ENCODE measurements around the gene RAPGEF1.

The RAPGEF1 gene

DNA sequence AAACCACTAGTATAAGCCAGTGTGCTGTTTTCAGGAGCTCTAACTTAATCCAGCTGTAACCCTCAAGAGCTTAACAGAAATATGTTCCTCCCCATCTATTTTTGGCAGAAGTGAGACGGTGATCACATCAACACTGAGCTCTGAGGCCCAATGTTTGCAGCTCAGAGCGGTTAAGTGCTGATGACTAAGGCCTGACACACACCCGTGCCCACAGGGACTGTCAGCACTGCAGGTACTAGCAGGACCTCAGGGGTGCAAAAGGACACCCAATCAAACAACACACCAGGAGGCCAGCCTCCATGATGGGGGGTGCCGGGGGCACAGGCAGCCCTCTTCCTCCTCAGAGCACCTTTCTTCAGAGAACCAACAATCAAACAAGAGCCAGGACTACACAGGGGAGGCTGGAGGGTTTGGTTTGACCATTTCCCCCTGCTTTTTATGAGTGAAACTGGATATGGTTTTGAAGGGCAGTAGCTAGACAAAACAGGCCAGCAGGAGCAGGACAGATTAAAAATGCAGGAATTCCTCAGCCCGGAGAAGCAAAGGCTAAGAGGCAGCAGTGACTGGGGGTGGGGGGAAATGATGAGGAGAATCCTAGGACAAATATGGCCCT lies 61.3 kb downstream of the RAPGEF1 start:
- Histone ChIP-seq H3K4me2 (ENCODE audit: low read depth, low read length, poor library complexity, severe bottlenecking) (peak overlapping the region; percentile 86), H4K20me1 (ENCODE audit: low read depth, low read length) (no peaks in the 10 kb centered on the region; the same call in 1 of the 2 replicates), H2AFZ (ENCODE audit: low read depth, low read length, severe bottlenecking) (no peak overlapping the region), H3F3A (ENCODE audit: insufficient read depth) (peaks cover 26% of the 10 kb centered on the region), H3K27ac (ENCODE audit: low read depth, low read length) (peak overlapping the region; percentile 94), H3K4me3 (ENCODE audit: insufficient read depth, low read length, poor library complexity, severe bottlenecking) (no peak overlapping the region), H3K27me3 (ENCODE audit: low read length) (no peaks in the 10 kb centered on the region), H3K9me2 (replicated peaks; ENCODE audit: insufficient read depth, low read length) (no peaks in the 10 kb centered on the region), H3K9me3 (ENCODE audit: insufficient read depth, low read length) (no peaks in the 10 kb centered on the region), H3K36me3 (ENCODE audit: low read length) (no peaks in the 10 kb centered on the region), H3K79me2 (ENCODE audit: insufficient read depth, low read length) (peaks cover 47% of the 10 kb centered on the region), H3K9ac (ENCODE audit: low read length) (peak overlapping the region; percentile 29; the same call in 1 of the 2 replicates)
- TF ChIP-seq, protein P1, sequence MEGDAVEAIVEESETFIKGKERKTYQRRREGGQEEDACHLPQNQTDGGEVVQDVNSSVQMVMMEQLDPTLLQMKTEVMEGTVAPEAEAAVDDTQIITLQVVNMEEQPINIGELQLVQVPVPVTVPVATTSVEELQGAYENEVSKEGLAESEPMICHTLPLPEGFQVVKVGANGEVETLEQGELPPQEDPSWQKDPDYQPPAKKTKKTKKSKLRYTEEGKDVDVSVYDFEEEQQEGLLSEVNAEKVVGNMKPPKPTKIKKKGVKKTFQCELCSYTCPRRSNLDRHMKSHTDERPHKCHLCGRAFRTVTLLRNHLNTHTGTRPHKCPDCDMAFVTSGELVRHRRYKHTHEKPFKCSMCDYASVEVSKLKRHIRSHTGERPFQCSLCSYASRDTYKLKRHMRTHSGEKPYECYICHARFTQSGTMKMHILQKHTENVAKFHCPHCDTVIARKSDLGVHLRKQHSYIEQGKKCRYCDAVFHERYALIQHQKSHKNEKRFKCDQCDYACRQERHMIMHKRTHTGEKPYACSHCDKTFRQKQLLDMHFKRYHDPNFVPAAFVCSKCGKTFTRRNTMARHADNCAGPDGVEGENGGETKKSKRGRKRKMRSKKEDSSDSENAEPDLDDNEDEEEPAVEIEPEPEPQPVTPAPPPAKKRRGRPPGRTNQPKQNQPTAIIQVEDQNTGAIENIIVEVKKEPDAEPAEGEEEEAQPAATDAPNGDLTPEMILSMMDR (IDR thresholded peaks at IDR 0.05; ENCODE audit: insufficient read depth, low read length, poor library complexity, severe bottlenecking), result no peak
- no peak for TF ChIP-seq EZH2phosphoT487 (conservative IDR thresholded peaks at IDR 0.05; ENCODE audit: low read length)

DNA sequence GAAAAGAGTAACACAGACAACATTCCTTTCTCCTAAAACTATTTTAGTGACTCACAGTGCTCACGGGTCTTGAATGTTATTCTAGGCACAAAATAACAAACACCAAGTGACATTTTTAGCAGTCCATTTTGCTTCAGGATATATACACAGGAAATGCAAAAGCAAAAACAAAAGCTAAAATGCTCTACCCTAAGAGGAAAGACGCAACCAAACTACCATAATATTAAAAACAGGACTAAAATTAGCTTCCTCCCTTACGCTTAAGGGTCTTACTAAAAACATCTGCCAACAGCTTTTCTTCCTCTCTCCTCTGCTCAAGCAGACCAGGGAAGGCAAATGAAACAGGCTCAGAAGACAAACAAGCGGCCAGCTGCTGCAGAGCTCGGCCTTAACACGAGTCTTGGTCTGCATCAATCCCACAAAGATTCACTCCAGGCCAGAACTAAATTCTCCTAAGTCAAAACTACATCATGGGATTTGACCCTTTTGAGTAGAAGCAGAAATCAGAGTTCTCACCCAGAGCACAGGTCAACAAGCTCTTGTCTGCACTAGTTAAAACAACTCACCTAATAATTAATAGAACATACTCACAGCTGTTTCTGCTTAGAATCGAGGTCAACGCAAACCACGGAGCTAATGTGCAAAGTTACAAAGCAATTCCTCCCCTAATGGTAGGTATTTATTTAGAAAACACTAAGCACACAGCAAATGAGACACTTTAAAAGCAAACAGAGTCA lies 62.3 kb downstream of the RAPGEF1 start:
- Histone ChIP-seq H3F3A (ENCODE audit: insufficient read depth) (peaks cover 26% of the 10 kb centered on the region), H3K4me2 (ENCODE audit: low read depth, low read length, poor library complexity, severe bottlenecking) (peak overlapping the region; percentile 86), H3K4me3 (ENCODE audit: insufficient read depth, low read length, poor library complexity, severe bottlenecking) (peak overlapping the region; percentile 50), H3K27me3 (ENCODE audit: low read length) (no peaks in the 10 kb centered on the region), H3K9me2 (replicated peaks; ENCODE audit: insufficient read depth, low read length) (no peaks in the 10 kb centered on the region), H3K36me3 (ENCODE audit: low read length) (no peaks in the 10 kb centered on the region), H2AFZ (ENCODE audit: low read depth, low read length, severe bottlenecking) (no peak overlapping the region), H3K79me2 (ENCODE audit: insufficient read depth, low read length) (peaks cover 56% of the 10 kb centered on the region), H4K20me1 (ENCODE audit: low read depth, low read length) (no peaks in the 10 kb centered on the region; the same call in 1 of the 2 replicates), H3K27ac (ENCODE audit: low read depth, low read length) (peak overlapping the region; percentile 94), H3K9ac (ENCODE audit: low read length) (peak overlapping the region; percentile 56), H3K9me3 (ENCODE audit: insufficient read depth, low read length) (no peaks in the 10 kb centered on the region)
- TF ChIP-seq, protein P1 (IDR thresholded peaks at IDR 0.05; ENCODE audit: insufficient read depth, low read length, poor library complexity, severe bottlenecking), result no peak
- TF ChIP-seq EZH2phosphoT487 (conservative IDR thresholded peaks at IDR 0.05; ENCODE audit: low read length), result no peak

DNA sequence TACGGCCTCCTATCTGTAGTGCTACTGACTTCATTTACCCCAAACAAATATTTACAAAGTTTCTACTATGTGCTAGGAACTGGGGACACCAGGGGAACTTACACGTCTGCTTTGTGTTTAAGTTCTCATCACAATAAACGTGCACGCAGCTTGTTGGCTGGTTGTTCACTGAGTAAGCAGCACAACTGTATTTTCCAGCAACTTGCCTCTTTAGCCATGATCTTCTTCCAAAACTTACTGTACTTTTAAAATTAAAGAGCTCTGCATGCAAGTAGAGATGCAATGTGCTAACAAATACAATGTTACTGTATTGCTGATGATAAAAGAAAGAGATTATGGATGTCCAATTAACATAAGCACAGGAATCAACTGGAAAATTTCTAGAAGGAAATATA lies 62.8 kb downstream of the RAPGEF1 start:
- Histone ChIP-seq H3K4me3 (ENCODE audit: insufficient read depth, low read length, poor library complexity, severe bottlenecking) (peak overlapping the region; percentile 50), H3K9me2 (replicated peaks; ENCODE audit: insufficient read depth, low read length) (no peaks in the 10 kb centered on the region), H3K27ac (ENCODE audit: low read depth, low read length) (peak overlapping the region; percentile 94), H3K27me3 (ENCODE audit: low read length) (no peaks in the 10 kb centered on the region), H2AFZ (ENCODE audit: low read depth, low read length, severe bottlenecking) (no peak overlapping the region), H3K9me3 (ENCODE audit: insufficient read depth, low read length) (no peaks in the 10 kb centered on the region), H3K79me2 (ENCODE audit: insufficient read depth, low read length) (peaks cover 62% of the 10 kb centered on the region), H3K4me2 (ENCODE audit: low read depth, low read length, poor library complexity, severe bottlenecking) (peak overlapping the region; percentile 86), H3K36me3 (ENCODE audit: low read length) (no peaks in the 10 kb centered on the region), H3F3A (ENCODE audit: insufficient read depth) (peaks cover 26% of the 10 kb centered on the region), H3K9ac (ENCODE audit: low read length) (peak overlapping the region; percentile 56), H4K20me1 (ENCODE audit: low read depth, low read length) (no peaks in the 10 kb centered on the region; the same call in 1 of the 2 replicates)
- TF ChIP-seq, protein P1 (IDR thresholded peaks at IDR 0.05; ENCODE audit: insufficient read depth, low read length, poor library complexity, severe bottlenecking), result no peak
- TF ChIP-seq EZH2phosphoT487 (conservative IDR thresholded peaks at IDR 0.05; ENCODE audit: low read length), result no peak

Data from SU-DHL-6 (cell line).